NCI-H2081 (cell line): ENCODE measurements around the gene ABCF2.

Experiments used
- DNase-seq, 2 experiments: peaks; one replicate each; lab custom pipeline; 2025; lab: John Stamatoyannopoulos, UW

ABCF2 gene

DNA sequence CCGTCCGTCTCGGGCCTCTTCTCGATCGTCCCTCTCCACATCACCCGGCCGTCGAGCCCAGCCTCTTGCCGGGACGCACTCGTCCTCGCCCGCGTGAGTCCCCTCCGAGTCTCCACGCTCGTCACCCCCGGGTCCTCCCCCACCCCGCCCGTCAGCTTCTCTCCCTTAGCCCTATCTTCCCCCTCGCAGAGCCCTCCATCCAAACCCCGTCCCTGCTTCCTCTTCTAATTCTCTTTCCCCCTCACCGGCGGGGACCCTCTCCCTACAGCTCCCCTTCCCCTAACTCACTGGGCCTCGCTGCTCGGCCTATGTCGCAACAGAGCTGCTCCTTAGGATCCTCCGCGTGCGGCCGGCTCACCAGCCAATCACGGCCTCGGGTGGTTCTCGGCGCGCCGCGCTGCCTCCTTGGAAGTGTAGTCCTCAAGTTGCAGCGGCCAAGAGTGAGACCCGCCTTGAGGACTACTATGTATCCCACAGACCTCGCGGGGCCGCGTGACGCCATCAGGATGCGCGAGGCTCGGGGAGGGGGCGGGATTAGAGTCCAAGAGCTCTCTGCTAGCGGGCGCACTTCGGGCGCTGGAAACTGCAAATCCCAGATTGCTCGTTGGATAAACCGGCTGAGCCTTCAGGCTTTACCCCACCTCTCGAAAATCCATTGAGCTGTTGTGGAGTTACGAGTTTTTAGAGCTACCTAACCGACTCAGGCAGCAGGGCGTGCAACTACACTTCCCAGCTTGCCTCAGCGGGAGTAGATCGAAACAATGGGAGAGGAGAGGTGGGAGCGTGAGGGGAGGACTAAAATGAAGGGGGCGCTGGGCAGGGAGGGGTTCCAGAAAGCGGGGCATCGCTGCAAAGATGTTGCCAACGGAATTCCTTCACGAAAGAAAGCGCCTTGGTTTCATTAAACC, at the start of gene ABCF2:
TSS of gene ABCF2 (minus strand) at position 331 of the 908 bp plus-strand sequence. CDS start 747 bp downstream, outside the sequence.
- DNase-seq = peak; percentile 99

DNA sequence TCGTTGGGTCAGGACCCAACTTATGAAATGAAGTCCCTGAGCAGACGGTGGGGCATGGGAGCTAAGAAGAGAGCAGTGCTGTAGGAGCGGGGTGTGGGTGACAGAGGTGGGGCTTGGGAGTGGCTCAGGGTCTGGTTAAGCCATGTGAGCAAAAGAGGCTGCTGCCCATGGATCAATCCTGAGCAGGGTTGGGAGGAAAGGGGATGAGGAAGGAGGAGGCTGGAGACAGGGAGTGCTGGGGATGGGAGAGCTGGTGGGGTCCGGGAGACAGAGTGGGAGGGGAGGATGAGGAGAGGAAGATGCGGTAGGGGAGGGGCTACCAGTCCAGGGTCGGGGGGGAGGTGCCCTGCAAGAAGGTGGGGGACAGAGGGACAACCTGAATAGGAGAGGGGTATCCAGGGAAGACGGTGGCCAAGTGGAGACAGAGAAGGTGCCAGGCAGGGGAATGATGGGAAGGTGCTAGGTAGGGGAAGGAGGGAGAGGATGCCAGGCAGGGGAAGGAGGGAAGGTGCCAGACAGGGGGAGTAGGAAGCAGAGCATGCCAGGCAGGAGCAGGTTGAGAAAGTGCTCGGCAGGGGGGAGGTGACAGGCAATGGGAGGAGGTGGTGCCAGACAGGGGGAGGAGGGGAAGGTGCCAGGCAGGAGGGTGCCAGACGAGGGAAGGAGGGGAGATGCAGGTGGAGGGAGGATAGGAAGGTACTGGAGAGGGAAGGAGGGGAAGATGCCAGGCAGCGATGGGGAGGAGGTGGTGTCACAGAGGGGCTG, 49.0 kb upstream of the ABCF2 start:
- peak; percentile 52 to 54 for DNase-seq

DNA sequence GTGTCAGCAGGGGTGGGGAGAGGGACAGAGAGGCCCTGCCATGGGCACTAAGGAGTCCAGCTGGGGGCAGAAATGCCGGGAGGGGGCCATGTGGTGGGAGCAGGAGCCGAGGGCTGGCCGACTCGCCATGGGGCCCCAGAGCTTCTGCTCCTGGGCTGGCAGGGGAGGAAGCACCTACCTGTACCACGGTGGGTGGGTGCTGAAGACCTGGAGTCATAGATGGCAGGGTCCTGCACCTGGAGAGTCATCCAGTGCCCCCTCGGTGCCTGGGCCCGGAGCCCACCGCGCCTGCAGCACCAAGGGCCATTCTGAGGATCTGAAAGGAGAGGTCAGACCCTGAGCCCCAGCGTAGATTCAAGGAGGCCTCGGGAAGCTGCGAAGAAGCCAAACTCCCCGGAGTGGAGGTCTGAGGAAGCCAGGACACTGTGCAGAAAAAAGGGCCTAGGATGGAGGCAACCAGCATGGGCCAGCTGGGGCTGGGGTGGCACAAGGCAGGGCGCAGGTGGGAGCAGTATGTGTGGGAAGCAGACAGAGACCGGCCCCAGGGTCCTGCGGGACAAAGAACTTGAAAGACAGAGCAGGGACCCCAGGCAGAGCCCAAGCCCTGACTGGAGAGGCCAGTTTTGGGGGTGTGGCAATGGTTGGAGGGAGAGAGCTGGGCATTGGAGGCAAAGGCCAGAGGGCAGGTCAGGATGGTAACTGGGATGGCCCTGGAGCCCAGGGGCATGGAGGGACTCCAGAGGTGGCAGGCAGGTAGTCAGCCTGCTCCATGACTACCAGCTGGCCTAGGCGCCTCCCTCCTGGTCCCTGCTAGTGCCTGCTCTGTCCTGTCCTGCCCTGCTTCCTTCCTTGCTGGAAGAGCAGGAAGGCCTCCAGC, 48.2 kb upstream of the ABCF2 start:
- DNase-seq = no peak

DNA sequence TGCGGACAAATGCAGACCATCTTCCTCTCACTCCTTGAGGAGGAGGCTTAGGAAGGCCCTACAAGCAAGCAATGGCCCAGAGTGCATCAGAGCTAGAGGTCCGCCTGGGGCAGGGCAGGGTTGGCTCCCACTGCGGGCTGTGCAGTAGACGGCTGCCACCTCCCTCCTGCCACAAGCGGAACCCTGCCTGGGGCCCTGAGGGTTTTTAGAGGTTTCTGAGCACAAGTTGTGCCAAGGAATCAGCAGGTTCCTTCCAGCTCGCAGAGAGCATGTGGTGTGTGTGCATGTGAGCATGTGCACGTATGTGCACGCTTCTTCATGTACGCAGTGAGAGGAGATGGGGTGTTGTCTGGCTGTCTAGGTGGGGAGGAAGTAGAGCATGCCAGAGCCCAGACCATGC, 47.4 kb upstream of the ABCF2 start:
- DNase-seq = no peak

DNA sequence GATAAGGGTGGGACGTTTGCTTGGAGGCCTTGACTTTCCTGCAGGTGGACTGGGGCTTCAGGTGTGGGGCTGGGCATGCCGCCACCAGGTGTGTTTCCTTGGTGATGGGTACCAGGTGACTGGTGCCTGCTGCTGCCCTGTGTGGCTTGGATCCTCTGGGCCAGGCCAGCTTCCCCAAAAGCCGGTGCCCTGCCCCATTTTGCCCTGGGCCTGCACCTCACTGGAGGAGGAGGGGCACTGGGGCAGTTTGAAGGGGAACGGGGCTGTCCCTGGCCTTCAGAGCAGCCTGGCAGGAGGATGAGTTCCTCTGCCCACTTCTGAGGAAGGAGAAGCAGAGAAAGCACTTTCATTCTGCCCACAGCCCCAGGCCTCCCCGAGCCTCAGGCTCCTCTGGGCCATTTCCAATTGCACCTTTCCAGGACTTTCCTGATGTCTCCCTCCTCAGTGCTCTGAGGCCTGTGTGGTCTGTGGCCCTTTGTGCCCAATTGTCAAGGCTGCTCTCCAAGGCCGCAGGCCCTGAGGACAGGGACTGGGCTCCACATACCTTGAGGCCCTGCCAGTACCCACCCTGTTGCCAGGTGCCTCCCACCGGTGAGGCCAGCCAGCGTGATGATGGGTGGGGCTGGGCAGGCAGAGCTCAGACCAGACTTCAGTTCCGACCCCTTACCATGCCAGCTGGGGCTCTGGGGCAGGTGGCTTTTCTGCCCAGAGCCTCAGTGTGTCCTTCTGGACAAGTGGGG, 46.8 kb upstream of the ABCF2 start:
- no peak for DNase-seq

DNA sequence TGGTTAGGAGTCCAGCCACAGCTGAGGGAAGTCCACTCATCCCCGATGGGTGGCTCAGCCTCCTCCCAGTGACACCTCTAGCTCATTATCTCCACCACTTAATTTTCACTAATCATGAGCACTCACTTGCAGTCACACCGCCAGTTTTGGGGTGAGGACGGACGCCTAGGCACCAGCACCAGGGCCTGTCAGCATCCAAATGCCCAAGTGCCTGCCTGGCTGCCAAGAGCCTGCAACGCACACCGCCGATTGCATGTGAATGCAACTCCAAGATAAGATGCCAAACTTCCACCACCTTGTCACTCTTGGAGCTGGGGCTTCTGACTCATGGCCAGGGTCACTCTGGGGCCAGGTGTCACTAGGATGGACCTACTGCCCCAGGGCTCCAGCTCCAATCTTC, 45.9 kb upstream of the ABCF2 start:
- no peak for DNase-seq

DNA sequence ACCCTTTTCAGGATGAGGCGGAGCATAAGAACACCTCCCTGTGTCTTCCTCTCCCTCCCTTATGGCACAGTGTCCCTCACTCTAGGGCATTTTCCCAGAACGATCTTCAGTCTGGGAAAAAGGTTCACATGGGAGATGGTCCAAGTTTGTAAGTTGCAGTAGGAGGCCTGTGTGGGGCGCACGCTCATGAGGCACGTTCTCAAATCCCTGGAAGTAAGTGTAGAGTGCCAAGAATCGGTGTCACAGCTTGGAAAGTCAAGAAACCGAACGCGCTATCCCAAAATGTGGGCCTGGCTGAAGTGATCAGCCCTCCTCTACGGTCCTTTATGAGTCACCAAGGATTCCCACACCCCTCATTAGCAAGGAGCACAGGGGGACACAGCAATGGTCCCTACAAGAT, 45.4 kb upstream of the ABCF2 start:
- no peak for DNase-seq

DNA sequence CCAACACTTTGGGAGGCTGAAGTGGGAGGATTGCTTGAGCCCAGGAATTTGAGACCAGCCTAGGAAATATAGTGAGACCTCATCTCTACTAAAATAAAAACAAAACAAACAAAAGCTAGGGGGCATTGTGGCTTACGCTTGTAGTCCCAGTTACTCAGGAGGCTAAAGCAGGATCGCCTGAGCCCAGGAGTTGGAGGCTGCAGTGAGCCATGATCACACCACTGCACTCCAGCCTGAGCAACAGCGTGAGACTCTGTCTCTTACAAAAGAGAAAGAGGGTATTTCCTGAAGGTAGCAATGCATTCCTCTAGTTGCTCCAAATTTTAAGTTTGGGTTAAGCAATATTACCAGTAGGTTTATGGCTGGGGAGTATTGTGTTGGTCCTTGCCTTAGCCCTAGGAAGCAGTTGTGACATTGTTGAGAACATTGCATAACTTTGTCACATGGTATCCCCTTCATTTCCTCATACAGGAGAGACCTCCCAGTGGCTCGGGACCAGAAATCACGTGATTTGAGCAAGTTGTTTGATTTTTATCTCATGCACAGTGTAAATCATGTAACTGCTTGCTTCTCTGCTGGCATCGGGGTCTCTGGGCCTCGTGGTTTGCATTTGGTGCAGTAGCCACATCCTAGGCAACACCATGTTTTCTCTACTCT, 44.8 kb upstream of the ABCF2 start:
- no peak for DNase-seq

DNA sequence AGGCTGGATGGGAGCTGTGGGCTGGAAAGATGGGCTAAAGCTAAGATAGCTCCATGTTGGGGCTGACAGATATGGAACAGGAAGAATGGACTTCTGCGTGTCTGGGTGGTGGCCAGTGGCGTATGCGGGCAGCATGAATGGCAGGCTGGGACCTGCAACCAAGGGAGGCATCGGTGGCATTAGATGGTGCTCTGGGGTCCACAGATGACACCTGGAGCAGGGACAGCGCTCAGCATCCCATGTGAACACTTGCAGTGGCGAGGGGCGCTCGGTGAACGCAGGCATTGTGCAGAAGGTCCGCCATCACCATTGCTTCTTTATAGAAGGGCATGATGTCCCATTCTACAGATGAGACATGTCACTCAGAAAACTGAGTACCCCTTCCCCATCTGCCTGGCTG, 42.5 kb upstream of the ABCF2 start:
- DNase-seq = no peak

DNA sequence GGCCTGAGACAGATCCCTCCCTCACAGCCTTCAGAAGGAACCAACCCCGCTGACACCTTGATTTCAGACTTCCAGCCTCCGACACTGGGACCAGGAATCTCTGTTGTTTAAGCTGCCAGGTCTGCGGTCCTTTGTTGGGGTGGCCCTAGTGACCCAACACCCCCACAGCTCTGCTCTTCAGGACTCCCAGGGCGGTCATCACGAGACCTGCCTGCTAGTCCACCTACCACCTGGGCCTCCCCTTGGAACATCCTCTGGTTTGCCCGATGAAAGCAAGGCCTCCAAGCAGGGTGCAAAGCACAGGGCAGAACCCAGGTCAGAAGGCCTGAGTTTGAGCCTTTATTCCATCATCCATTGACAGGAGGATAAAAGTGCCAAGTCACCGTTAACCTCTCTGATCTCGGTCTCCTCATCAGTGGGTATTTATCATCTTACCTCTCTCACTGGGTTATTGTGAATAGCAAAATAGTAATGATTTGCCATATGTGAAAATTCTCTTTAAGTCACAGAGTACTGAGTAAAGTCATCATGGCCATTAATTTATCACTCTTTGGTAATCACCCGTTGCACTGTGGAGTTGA, 38.4 kb upstream of the ABCF2 start:
- DNase-seq = no peak

DNA sequence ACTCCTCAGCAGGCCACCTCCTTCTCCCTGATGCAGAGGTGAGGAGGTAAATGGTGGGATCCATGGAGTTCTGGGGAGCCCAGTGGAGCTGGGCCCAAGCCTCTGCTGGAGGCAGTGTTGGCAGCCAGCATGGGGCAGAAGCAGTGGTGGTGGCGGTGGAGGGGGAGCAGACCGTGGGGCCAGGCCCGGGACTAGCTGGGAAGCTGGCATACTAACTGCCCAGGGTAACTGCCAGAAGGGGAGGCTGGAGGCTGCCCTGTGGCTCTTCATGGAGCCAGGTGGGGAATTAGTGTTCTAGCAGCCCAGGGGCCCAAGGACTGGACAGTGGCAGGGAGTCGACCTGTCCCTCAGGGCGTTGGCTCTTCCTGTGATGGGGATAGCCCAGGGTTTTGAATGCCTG, 37.6 kb upstream of the ABCF2 start:
- DNase-seq = no peak

DNA sequence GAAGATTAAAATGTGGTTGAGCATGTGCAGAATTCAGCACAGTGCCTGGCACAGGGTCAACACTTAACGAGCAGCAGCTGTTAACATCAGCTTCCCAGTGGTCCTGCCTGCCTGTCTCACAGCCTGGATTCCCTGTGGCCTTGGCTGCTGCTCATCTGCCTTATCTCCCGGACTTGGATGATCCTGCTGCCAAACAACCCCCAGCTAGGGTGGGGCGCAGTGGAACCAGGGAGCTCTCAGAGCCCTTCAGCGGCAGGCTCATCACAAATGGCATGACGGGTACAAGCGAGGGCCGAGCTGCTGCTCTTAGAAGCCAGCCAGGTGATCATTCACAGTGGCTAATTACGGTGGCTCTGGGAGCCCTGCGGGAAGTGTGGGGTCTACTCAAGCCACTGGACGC, 34.5 kb upstream of the ABCF2 start:
- DNase-seq = no peak

DNA sequence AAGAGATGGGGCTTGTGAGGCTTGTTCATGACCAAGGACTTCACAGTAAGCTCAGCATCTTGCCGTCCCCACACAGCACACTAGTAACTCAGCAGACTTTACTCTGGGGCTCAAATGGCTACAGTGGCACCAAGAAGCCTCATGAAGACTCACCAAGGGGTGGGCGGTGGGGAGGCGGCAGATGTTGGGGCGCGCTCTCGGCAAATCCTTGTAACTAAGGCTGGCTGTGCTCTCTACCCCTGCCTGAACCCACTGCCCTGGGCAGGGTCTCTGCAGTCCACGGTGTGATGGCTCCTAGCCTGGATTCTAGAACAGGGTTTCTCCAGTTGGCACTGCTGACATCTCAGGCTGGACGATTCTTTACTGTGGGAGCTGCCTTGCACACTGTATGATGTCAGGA, 33.9 kb upstream of the ABCF2 start:
- no peak for DNase-seq

DNA sequence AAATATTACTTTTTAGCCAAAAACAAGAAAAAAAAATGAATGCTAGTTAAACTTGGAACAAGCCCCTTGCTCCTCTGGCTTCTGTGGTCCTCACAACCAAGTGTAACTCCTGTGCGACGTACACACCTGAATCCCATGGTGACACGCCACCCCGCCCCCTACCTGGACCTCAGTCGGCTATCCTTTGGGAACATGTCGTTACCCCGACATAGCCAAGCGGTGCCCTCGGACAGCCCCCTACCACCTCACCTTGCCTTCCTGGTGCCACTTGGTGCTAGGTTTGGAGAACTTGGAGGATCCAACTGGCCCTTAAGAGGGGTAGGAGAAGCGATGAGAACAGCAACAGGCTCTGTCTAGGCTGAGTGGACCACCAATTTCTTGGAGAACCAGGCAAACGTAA, 33.5 kb upstream of the ABCF2 start:
- no peak for DNase-seq

DNA sequence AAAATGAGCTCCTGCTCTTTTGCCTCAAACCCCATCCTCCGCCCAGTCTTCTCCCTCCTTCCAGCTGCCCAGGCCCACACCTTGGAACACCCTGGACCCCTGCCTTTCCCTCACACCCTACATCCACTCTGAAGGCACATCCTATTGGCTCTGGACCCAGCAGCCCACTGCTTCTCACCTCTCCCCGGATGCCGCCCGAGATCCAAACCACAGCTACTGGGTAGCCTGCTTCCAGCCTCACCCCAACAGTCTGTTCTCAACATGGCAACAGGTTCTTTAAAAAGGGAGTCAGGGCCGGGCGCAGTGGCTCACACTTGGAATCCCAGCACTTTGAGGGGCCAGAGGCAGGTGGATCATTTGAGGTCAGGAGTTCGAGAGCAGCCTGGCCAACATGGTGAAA, 31.0 kb upstream of the ABCF2 start:
- DNase-seq = no peak

DNA sequence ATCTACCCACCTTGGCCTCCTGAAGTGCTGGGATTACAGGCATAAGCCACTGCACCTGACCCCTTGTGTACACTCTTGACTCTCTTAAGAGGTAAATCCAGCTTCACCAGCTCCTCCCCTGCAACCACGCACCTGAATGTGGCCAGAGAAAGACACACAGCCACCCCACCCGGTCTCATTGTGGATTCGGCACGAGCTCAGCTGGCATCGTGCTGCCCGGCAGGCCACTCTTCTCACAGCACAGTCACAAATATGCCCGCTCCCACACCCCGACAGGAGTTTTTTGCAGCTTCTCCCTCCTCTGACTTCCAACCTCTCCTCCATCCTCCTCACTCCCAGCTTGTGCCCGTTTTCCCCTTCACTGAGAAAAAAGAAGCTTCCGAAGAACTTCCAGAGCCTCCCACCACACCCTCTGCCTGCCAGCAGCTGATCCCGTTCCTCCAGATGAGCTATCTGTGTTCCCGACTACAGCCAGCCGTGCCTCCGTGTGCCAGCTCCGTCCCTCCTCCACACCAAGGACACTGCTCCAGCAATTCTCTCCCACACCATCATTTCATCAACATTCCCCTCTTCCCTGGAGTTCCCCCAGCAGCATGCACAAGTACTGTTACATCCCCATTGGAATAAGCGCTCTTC, 29.5 kb upstream of the ABCF2 start:
- no peak for DNase-seq

DNA sequence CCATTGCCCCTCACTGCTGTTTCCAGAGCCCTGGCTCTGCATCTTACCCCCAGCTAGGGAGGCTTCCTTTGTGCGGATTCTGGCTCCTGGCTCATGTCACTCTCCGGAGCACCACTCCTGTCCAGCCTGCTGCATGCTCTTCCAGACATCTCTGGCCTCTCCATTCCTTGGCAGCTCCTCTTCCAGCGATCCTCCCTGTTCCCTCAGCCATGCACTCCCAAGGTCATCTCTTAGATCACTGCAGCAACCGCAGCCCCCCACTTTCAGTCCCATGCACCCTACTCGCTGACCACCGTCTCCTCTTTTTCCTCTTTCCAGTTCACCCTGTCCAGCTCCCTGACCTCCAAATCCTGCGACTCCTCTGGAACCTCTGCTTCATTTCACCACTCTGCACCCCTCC, 28.4 kb upstream of the ABCF2 start:
- DNase-seq = no peak

DNA sequence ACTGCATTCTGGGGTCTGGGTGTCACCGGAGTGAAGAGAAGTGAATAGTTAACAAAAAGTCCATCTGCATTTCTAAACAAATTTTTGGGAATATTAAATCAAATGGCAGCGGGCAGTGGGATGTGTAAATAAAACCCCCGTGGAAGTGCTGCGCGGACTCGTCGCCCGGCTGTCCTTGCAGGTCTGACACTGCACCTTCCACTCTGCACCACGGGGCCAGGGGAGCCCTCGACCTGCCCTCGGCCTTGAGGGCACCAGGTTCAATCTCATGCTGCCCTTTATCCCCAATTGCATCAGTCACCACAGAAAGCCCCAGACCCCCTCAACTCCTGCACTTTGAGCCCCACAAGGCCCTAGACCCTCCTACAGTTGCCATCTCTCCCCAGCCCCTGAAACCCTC, 27.8 kb upstream of the ABCF2 start:
- no peak for DNase-seq

DNA sequence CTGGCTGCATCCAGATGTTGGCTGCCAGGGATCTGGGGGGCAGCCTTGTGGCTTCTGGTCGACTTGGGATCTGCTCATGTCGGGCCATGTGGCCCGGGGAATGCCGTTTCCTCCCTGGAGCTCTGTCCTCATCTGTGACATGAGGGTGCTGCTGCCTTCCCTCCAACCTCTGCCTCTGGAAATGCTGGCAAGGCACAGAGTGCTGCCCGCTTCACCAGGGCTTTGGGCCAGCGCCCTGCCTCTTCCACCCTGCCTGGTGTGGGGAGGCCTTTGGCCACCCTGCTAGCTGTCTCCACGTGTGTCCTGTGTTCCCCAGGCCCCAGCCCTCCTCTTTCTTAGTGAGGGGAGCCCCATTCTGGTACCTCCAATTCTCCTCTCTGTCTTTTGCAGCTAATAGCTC, 27.3 kb upstream of the ABCF2 start:
- no peak for DNase-seq
